Frontal cortex (tissue), 4 donors: ENCODE measurements around the gene CSMD2. TPM values are rescaled to one million over a fixed set of nuclear protein-coding genes. Genes with fewer than 3 reads are reported as not detected.

Experiments used
- DNase-seq, 2 donors: peaks; one replicate each; pipeline ENCODE4 v3.0.0; 2012; ENCODE audit warnings: low spot score in 2 of 2
- FAIRE-seq: peaks from 2 replicates; lab custom pipeline; 2012; peaks lifted over from hg19 to GRCh38; lab: Jason Lieb, UNC
- small RNA-seq: library from RNA; depleted of rRNA; stranded (forward); fragments of <200 nt; gene quantifications from one replicate; pipeline ENCODE3, GENCODE V24; 2014
- total RNA-seq: library from RNA; depleted of rRNA; stranded (reverse); fragments of >200 nt; gene quantifications from one replicate; pipeline ENCODE4 v1.2.3, GENCODE V29; 2014
- donor health status: control.
- donor health status: control.
- donor health status: control.

CSMD2 gene
- total RNA-seq, 1 donor from 2014 or later, result 23.6 TPM

DNA sequence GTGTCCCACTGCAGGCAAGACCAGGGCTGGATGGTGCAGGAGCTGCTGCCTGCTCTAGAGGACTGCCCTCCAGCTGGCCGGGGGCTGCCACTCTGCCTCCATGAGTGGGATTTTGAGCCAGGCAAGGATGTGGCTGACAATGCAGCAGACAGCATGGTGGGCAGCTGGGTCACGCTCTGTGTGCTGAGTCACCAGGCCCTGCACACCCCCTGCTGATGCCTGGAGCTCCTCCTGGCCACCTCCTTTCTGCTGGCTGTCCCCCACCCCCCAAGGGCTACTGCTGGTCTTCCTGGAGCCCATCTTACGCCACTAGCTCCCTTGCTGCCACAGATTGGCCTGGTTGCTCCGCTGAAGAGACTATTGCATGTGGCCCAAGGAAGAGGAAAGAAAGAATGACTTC is 696.5 kb downstream of the CSMD2 start:
- no peak for FAIRE-seq
- DNase-seq, result no peak

DNA sequence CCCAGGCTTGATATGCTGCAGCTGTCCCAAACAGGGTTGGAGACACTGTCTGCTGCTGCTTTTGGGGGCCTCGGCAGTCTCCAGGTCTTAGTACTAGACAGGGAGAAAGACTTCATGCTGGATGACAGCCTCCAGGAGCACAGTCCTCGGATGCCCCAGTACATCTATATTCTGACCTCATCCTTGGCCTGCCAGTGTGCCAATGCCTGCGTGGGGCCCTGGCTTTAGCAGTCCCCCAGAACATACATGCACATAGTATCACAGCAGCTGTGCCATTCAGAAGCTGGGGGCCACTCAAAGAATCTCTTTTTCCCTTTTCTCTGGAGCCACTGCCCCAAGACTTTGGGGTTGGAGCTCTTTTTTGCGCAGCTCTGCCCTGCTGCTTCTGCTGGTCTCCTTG is 697.0 kb downstream of the CSMD2 start:
- DNase-seq, result no peak
- FAIRE-seq, result no peak

DNA sequence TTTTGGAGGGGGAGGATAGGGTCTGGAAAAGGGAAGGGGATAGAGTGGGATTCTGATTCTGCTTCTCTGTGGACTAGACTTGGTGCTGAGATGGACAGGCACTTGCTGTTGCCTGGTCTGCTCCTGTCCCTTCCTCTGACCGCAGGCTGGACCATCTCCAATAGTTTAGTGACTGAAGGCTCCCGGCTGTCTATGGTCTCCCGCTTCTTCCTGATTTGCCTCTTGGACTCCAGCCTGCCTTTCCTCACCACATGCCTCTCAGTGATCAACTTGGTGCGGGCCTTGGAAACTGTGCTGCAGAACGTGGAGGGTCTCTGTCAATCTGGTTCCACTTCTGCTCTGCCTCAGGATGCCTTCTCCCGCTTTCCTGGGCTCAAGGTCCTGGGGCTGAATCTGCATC is 698.9 kb downstream of the CSMD2 start:
- FAIRE-seq (no peak), DNase-seq (no peak)

DNA sequence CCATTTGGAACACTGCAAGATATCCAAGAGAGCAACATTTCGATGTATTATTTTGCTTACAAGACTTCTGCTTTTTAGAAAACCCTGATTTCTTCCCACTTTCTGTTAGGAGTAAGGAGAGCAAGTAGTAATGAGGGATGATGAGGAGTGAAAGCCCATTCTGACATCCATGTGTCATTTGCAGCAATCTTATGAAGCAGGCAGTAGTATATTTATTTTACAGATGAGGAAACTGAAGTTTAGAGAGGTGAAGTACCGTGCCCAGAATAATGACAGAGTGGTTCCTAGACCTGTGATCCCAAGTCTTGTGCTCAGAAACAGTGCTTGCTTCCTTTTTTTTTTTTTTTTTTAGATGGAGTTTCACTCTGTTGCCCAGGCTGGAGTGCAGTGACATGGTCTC is 699.7 kb downstream of the CSMD2 start:
- FAIRE-seq (no peak), DNase-seq (no peak)

DNA sequence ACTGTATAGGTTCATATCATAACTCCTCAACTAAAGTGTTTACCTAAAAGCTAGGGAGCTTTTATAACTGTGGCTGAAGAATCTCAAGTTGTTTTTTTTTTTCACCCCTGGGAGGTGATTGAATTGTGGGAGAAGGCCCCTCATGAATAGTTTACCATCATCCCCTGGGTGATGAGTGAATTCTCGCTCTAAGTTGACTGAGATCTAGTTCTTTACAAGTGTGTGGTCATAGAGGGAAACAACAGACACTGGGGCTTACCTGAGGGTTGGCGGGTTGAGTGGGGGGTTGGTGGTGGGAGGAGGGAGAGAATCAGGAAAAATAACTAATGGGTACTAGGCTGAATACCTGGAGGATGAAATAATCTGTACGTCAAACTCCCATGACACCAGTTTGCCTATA is 700.5 kb downstream of the CSMD2 start:
- FAIRE-seq (no peak), DNase-seq (no peak)

Small RNA genes within 50 kb of the gene (small RNA-seq; reads per million reads assigned to genes)
- not detected for gene RNA5SP42

Other genes with a start within 250 kb of the CSMD2 start
- gene C1orf94, start 11.7 kb upstream of the CSMD2 start, total RNA-seq, result under 0.01 TPM